B cell (primary cell): Measurements from ENCODE around the gene RXFP2. TPM values are rescaled to one million over a fixed set of nuclear protein-coding genes. Genes with fewer than 3 reads are reported as not detected.

Source experiments
- ATAC-seq: fragments of 200-7000 bp; cut with Tn5 transposase; one replicate; pipeline ENCODE4 v1.10.0; 2021; ENCODE audit warnings: low read depth, mild to moderate bottlenecking, moderate number of reproducible peaks, moderate library complexity
- CTCF ChIA-PET: fragments of 350-600 bp; sonication (Branson Sonifier 250); formaldehyde crosslinking; loops from one replicate; lab custom pipeline; 2021; ENCODE audit warnings: antibody characterized with exemption, inconsistent platforms; lab: Charles Lee
- POLR2A ChIA-PET: fragments of 350-600 bp; sonication (Branson Sonifier 250); formaldehyde crosslinking; loops from one replicate; lab custom pipeline; 2021; ENCODE audit warnings: antibody characterized with exemption; lab: Charles Lee
- DNase-seq: peaks from one replicate; pipeline ENCODE4 v3.0.0; 2013
- H2AFZ ChIP-seq: 2 replicates; pipeline ENCODE4 v1.6.1; 2012; ENCODE audit warnings: mild to moderate bottlenecking, low read depth, low read length; ENCODE audit not compliant: insufficient read depth, poor library complexity, severe bottlenecking
- H3K27ac ChIP-seq, 2 donors: 1 replicate in 1 of 2; 2 replicates in 1 of 2; pipeline ENCODE4 v1.5.1; 2012 to 2013; ENCODE audit warnings: low read length in 2 of 2, mild to moderate bottlenecking in 2 of 2, moderate library complexity in 1 of 2
- H3K27me3 ChIP-seq, 4 experiments: fragments of 200-600 bp in 1 of 4; sonication (generic) in 1 of 4; replicated peaks in 1 of 4; 1 replicate in 2 of 4; 2 replicates in 2 of 4; pipeline versions ENCODE4 v1.6.1 to v1.7.0; 2013 to 2016; ENCODE audit warnings: low read length in 3 of 4, mild to moderate bottlenecking in 2 of 4, mixed read lengths in 1 of 4, moderate library complexity in 1 of 4; ENCODE audit not compliant: insufficient read depth in 4 of 4, control insufficient read depth in 3 of 4; ENCODE audit errors: control extremely low read depth in 1 of 4
- H3K36me3 ChIP-seq, 2 experiments: replicated peaks in 1 of 2; 1 replicate in 1 of 2; 2 replicates in 1 of 2; pipeline versions ENCODE4 v1.6.1 to v1.7.1; 2013; ENCODE audit warnings: low read length in 1 of 2; ENCODE audit not compliant: insufficient read depth in 2 of 2, control insufficient read depth in 1 of 2; ENCODE audit errors: control extremely low read depth in 1 of 2, extremely low read depth in 1 of 2
- H3K4me1 ChIP-seq, 2 donors: fragments of 200-600 bp in 1 of 2; sonication (generic) in 1 of 2; 1 replicate in 1 of 2; 2 replicates in 1 of 2; pipeline versions ENCODE4 v1.5.1 to v1.6.1; 2013 to 2017; ENCODE audit warnings: low read length in 2 of 2; ENCODE audit not compliant: control insufficient read depth in 2 of 2, insufficient read depth in 2 of 2
- H3K4me2 ChIP-seq: replicated peaks from 2 replicates; pipeline ENCODE3; 2012; ENCODE audit warnings: mild to moderate bottlenecking, low read depth, low read length; ENCODE audit not compliant: poor library complexity, severe bottlenecking
- H3K4me3 ChIP-seq, 5 experiments: fragments of 200-600 bp in 1 of 5; sonication (generic) in 1 of 5; 1 replicate in 3 of 5; 2 replicates in 2 of 5; pipeline versions ENCODE4 v1.5.1 to v1.7.0; 2011 to 2016; ENCODE audit warnings: low read length in 4 of 5, mild to moderate bottlenecking in 4 of 5, low read depth in 2 of 5, control low read depth in 1 of 5, moderate library complexity in 1 of 5; ENCODE audit not compliant: insufficient read depth in 1 of 5; ENCODE audit errors: control extremely low read depth in 1 of 5, extremely low read depth in 1 of 5
- H3K79me2 ChIP-seq: fragments of 200-600 bp; sonication (generic); one replicate; pipeline ENCODE4 v1.6.0; 2016; ENCODE audit warnings: low read length; ENCODE audit not compliant: control insufficient read depth, insufficient read depth
- H3K9ac ChIP-seq: fragments of 200-600 bp; sonication (generic); 2 replicates; pipeline ENCODE4 v1.6.1; 2017; ENCODE audit warnings: mild to moderate bottlenecking, low read length, moderate library complexity
- H3K9me3 ChIP-seq, 3 donors: one replicate each; pipeline versions ENCODE4 v1.6.1 to v1.7.1; 2013; ENCODE audit warnings: low read length in 2 of 3; ENCODE audit not compliant: control insufficient read depth in 2 of 3, insufficient read depth in 1 of 3; ENCODE audit errors: control extremely low read depth in 1 of 3
- H4K20me1 ChIP-seq: 2 replicates; pipeline ENCODE4 v1.6.0; 2012; ENCODE audit warnings: mild to moderate bottlenecking, low read length; ENCODE audit not compliant: insufficient read depth, control insufficient read depth, poor library complexity, severe bottlenecking
- H3K27ac Mint-ChIP-seq: one replicate; pipeline ENCODE4 v1.8.0; 2021; ENCODE audit warnings: mixed read lengths
- H3K27me3 Mint-ChIP-seq: one replicate; pipeline ENCODE4 v1.8.0; 2021; ENCODE audit warnings: mixed read lengths
- H3K4me1 Mint-ChIP-seq: one replicate; pipeline ENCODE4 v1.8.0; 2021; ENCODE audit warnings: mixed read lengths
- H3K4me3 Mint-ChIP-seq: one replicate; pipeline ENCODE4 v1.8.0; 2021; ENCODE audit warnings: mixed read lengths
- H3K9me3 Mint-ChIP-seq: one replicate; pipeline ENCODE4 v1.8.0; 2022; ENCODE audit warnings: mixed read lengths; ENCODE audit not compliant: insufficient read depth
- EZH2 ChIP-seq: IDR thresholded peaks from 2 replicates; pipeline ENCODE4 v1.6.1; 2012; ENCODE audit warnings: borderline replicate concordance, low read depth, mild to moderate bottlenecking, moderate library complexity, low read length; ENCODE audit not compliant: insufficient read depth, poor library complexity, severe bottlenecking
- WGBS: methylation state at CpG from one replicate; pipeline ENCODE4 v1.1.5; 2013; ENCODE audit warnings: missing lambda C conversion rate; ENCODE audit not compliant: insufficient coverage; 5-methylcytosine and 5-hydroxymethylcytosine counted together
- intact Hi-C: fragments of 100-400 bp; cut with micrococcal nuclease; formaldehyde crosslinking; loops from one replicate; pipeline ENCODE4 v1.10.0; 2022
- polyA plus RNA-seq: library from polyadenylated mRNA; depleted of rRNA; stranded (reverse); fragments of >200 nt; gene quantifications from 2 replicates; pipeline ENCODE4 v1.2.3, GENCODE V29; 2012
- total RNA-seq, 2 donors: library from RNA; stranded (reverse); fragments of 120-200 nt in 1 of 2; gene quantifications; 1 replicate in 1 of 2; 2 replicates in 1 of 2; pipeline versions ENCODE4 v1.2.3 to v1.2.4, GENCODE V29; 2013 to 2022
- TF ChIP-seq, protein P1 (sequence below): fragments of 200-600 bp; IDR thresholded peaks from one replicate; pipeline ENCODE4 v1.8.0; 2022; ENCODE audit warnings: antibody characterized with exemption, mild to moderate bottlenecking

Gene RXFP2
- total and polyA plus RNA-seq, 2 donors (not counting 1 experiment from before 2014, with no cell fraction given), result not detected

DNA sequence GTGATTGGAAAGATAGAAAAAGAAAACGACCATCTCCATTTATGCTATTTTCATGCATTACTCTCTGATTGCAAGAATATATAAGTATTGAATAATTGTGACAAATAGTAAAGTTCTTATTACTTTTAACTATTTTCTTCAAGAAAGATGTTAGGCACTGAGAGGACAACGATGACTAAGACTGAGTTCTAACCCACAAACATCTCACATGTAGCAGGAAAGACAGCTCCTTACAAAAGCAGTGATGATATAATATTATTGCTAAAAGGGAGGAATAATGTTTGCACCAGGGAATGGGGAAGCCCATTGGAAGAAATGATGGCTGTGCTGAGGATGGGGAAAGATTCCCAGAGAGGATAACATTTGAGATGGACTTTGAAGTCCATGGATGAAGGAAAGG is 22.6 kb downstream of the RXFP2 start:
- Histone ChIP-seq H4K20me1 (no peaks in the 10 kb centered on the region), H3K4me3 (no peak overlapping the region), H3K27me3 (no peaks in the 10 kb centered on the region), H3K9ac (no peak overlapping the region), H3K36me3 (no peaks in the 10 kb centered on the region), H2AFZ (no peak overlapping the region), H3K9me3 (no peaks in the 10 kb centered on the region), H3K4me1 (no peaks in the 10 kb centered on the region), H3K79me2 (no peaks in the 10 kb centered on the region), H3K4me2 (no peak overlapping the region), H3K27ac (no peak overlapping the region)
- peaks cover 6% of the 10 kb centered on the region for H3K27me3 Mint-ChIP-seq
- DNase-seq (no peak), ATAC-seq (no peak)
- no peak overlapping the region for H3K27ac Mint-ChIP-seq
- no CpG with 5 or more reads among the region's 2 CpGs for WGBS
- H3K4me3 Mint-ChIP-seq, result no peak overlapping the region
- no peak for TF ChIP-seq EZH2
- TF ChIP-seq, protein P1, sequence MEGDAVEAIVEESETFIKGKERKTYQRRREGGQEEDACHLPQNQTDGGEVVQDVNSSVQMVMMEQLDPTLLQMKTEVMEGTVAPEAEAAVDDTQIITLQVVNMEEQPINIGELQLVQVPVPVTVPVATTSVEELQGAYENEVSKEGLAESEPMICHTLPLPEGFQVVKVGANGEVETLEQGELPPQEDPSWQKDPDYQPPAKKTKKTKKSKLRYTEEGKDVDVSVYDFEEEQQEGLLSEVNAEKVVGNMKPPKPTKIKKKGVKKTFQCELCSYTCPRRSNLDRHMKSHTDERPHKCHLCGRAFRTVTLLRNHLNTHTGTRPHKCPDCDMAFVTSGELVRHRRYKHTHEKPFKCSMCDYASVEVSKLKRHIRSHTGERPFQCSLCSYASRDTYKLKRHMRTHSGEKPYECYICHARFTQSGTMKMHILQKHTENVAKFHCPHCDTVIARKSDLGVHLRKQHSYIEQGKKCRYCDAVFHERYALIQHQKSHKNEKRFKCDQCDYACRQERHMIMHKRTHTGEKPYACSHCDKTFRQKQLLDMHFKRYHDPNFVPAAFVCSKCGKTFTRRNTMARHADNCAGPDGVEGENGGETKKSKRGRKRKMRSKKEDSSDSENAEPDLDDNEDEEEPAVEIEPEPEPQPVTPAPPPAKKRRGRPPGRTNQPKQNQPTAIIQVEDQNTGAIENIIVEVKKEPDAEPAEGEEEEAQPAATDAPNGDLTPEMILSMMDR, result no peak
- ChIA-PET POLR2A (no interaction called here), CTCF (no interaction called here)
- intact Hi-C loops, result no loop called here
- no peaks in the 10 kb centered on the region for H3K4me1 Mint-ChIP-seq
- H3K9me3 Mint-ChIP-seq, result no peaks in the 10 kb centered on the region

DNA sequence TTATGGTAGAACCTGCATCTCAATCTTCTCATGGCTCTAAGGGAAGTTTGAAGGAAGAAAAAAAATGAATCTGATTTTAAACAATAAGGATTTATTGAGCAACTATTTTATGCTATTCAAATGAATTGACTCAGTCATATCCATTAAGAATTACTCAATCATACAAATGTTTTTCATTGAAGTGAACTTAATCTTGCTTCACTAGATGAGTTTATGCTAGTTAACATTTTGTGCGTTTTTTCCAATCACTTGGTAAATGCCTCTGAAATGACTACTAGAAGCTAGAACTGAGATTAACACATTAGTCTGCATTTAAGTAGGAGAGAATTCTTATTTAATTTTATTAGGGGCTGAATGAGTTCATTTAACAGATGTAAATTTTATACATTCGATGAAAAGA is 25.2 kb downstream of the RXFP2 start:
- TF ChIP-seq, protein P1, result no peak
- no peak for TF ChIP-seq EZH2
- Mint-ChIP-seq H3K9me3 (no peaks in the 10 kb centered on the region), H3K27me3 (peaks cover 6% of the 10 kb centered on the region), H3K27ac (no peak overlapping the region), H3K4me1 (no peaks in the 10 kb centered on the region), H3K4me3 (no peak overlapping the region)
- no peaks in the 10 kb centered on the region for H3K79me2 ChIP-seq
- WGBS, result no CpG with 5 or more reads among the region's 2 CpGs
- ChIA-PET POLR2A (no interaction called here), CTCF (no interaction called here)
- no peak overlapping the region for H3K4me2 ChIP-seq
- DNase-seq (no peak), ATAC-seq (no peak)
- H2AFZ ChIP-seq, result no peak overlapping the region
- no peaks in the 10 kb centered on the region for H4K20me1 ChIP-seq
- H3K27me3 ChIP-seq, result no peaks in the 10 kb centered on the region
- H3K9me3 ChIP-seq, result no peaks in the 10 kb centered on the region
- H3K36me3 ChIP-seq, result no peaks in the 10 kb centered on the region
- intact Hi-C loops, result no loop called here
- no peak overlapping the region for H3K9ac ChIP-seq
- no peak overlapping the region for H3K4me3 ChIP-seq
- H3K27ac ChIP-seq, result no peak overlapping the region
- H3K4me1 ChIP-seq, result no peaks in the 10 kb centered on the region
